ENCODE results near the gene ZPR1.
"Not testable (repeated sequence)": the region's sequence is repeated elsewhere in the genome, so short reads cannot be mapped to it uniquely, and the experiment has no call there.

The ZPR1 gene, protein sequence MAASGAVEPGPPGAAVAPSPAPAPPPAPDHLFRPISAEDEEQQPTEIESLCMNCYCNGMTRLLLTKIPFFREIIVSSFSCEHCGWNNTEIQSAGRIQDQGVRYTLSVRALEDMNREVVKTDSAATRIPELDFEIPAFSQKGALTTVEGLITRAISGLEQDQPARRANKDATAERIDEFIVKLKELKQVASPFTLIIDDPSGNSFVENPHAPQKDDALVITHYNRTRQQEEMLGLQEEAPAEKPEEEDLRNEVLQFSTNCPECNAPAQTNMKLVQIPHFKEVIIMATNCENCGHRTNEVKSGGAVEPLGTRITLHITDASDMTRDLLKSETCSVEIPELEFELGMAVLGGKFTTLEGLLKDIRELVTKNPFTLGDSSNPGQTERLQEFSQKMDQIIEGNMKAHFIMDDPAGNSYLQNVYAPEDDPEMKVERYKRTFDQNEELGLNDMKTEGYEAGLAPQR

DNA sequence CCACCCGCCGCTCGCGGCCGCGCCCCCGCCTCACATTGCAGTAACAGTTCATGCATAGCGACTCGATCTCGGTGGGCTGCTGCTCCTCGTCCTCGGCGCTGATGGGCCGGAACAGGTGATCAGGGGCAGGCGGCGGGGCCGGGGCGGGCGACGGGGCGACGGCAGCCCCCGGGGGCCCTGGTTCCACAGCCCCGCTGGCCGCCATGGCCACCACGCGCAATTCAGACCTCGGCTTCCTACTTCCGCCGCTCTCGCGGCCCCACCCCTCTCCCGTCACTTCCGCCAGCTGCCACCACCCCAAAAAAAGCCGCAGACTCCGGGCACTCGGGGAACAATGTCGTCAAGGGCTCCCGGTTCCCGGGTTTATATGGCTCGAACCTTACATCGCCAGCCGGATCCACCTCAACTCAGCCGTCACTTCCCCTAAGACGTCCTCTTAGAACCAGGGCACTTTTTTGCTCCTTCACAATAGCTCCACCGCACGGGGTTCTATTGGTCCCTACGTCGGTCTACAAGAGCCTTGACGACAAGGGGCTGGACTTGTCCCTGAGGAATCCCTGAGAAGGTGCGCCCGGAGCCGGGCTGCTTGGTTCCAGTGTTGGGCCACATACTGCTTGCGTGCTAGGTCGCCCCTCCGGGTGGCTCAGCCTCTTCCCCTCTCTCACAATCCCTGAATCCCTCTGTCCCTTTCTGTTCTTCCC lies at the start of gene ZPR1:
ZPR1 (minus strand) TSS at position 238 of the 701 bp plus-strand sequence; CDS start at position 205, 33 bp downstream.
- peak; percentile 80 for DNase-seq (ENCODE audit: low spot score)

DNA sequence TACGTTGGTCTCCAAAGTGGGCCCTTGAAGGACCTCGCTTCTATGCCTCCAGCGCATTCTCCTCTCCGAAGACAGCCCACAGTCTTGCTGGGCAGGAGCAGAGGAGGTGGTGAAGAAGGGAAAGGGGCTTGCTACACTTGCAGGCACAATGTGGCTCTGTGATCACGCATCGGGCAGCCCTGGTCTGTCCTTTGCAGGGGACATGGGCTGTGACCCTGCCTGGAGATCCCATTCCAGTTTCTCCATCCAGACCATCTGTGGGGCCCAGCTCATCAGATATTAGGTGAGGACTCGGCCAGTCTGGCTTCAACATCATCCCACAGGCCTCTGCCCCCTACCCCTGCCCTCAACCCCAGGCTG lies 48.8 kb upstream of the ZPR1 start:
- DNase-seq (ENCODE audit: low spot score) = no peak

DNA sequence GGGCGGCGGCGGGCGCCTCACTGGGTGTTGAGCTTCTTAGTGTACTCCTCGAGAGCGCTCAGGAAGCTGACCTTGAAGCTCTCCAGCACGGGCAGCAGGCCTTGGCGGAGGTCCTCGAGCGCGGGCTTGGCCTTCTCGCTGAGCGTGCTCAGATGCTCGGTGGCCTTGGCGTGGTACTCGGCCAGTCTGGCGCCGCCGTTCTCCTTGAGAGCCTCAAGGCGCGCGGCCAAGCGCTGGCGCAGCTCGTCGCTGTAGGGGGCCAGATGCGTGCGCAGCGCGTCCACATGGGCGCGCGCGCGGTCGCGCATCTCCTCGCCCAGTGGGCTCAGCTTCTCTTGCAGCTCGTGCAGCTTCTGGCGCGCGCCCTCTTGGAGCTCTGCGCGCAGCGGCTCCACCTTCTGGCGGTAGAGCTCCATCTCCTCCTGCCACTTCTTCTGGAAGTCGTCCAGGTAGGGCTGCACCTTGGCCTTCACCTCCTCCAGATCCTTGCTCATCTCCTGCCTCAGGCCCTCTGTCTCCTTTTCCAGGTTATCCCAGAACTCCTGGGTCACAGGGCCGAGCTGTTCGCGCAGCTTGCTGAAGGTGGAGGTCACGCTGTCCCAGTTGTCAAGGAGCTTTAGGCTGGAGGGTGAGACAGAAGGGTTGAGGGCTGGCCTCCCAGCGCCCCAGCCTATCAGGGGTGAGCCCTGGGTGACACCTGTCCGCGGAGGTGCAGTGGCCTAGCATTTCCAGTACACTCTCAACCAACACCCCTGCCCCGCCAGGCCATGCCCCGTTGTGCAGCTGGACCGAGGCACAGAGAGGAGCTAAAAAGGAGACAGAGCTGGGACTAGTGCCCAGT lies 48.2 kb upstream of the ZPR1 start:
- DNase-seq (ENCODE audit: low spot score) = peak; percentile 90

DNA sequence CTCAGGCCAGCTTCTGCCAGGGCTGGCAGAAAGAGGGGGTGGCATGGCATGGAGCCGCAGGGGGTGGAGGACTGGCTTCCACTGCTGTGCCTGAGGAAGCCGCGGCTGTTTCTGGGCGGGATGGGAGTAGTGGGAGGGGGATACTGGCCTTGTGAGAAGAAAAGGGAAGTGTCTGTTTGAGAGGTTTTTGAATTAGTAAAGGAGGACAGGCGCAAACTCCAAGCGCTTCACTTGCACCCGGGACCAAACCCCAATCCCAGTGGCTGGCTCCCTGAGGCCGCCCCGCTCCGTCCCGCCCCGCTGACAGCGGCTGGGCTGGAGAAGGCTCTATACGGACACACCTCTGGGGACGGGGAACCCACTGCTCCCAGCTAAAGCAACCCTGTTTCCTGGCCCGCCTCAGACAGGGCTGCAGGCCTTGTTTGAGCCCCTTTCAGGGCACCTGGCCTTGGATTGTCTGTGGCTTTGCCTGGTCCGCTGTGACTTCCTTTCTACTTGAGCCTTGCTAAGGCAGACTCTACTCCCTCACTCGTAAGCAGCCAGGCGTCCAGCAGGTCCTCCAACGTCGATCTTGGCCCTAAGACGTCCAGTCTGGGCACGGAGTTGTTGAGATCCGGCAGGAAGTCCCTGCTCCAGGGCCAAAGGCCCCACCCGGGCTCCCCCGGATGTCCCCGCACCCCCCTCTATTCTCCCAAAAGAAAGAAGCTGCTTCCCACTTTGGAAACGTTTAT lies 47.4 kb upstream of the ZPR1 start:
- no peak for DNase-seq (ENCODE audit: low spot score)

DNA sequence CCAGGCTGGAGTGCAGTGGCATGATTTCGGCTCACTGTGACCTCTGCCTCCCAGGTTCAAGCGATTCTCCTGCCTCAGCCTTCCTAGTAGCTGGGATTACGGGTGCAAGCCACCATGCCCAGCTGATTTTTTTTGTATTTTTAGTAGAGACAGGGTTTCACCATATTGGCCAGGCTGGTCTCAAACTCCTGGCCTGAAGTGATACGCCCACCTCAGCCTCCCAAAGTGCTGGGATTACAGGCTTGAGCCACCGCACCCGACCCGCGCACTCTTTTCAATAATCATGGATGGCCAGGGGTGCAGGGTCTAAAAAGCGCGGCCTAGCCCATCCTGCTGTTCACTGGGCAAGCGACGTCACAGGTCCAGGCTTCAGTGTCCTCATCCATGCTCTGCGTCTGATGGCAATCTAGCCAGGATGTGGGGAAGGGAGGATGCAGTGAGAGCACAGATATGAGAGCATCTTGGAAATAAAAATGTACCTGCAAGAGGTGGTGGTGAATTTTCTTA lies 46.8 kb upstream of the ZPR1 start:
- DNase-seq (ENCODE audit: low spot score) = not testable (repeated sequence)

DNA sequence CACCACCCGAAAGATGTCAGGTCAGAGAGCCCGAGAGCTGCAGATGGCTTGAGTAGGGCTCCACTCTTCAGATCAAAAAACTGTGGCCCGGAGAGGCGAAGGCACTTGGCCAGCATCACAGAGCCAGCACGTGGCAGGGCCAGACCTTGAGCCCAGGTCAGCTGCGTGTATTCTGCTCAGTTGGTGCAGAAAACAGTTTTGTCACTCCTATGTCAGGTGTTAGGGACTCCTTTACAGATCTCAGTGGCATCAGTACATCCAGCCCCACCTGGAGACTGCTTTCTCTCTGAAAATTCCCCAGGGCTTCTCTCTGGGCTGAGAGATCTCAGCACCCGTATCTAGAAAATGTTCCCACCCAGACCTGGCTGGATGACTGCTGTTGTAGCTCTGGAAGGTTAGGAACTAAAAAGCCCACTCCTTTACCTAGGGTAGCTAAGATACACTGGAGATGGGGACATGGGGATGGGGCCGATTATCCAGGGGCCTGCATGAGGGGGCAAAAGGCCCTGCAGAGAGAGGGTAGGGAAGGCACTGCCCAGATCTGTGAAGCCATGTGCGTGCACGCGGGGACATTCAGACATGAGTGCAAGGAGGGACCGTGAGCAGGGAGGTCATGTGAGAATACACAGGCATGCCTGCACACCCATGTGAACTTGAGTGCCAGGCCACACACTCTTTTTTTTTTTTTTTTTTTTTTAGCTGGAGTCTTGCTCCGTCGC lies 46.2 kb upstream of the ZPR1 start:
- DNase-seq (ENCODE audit: low spot score) = no peak

DNA sequence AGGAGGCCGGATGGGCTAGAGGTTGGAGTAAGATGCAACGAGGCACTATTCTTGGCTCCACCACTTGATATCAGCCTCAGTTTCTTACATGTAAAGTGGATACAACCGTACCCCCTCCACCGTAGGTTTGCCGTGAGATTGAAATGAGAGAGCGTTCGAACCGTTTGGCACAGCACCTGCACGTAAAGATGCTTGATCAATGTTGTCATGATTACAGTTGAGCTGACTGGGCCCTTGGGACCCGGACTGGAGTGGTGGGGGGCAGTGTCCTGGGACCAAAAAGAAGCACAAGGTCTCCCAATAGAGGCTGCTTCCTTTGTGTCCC lies 45.6 kb upstream of the ZPR1 start:
- DNase-seq (ENCODE audit: low spot score) = no peak

DNA sequence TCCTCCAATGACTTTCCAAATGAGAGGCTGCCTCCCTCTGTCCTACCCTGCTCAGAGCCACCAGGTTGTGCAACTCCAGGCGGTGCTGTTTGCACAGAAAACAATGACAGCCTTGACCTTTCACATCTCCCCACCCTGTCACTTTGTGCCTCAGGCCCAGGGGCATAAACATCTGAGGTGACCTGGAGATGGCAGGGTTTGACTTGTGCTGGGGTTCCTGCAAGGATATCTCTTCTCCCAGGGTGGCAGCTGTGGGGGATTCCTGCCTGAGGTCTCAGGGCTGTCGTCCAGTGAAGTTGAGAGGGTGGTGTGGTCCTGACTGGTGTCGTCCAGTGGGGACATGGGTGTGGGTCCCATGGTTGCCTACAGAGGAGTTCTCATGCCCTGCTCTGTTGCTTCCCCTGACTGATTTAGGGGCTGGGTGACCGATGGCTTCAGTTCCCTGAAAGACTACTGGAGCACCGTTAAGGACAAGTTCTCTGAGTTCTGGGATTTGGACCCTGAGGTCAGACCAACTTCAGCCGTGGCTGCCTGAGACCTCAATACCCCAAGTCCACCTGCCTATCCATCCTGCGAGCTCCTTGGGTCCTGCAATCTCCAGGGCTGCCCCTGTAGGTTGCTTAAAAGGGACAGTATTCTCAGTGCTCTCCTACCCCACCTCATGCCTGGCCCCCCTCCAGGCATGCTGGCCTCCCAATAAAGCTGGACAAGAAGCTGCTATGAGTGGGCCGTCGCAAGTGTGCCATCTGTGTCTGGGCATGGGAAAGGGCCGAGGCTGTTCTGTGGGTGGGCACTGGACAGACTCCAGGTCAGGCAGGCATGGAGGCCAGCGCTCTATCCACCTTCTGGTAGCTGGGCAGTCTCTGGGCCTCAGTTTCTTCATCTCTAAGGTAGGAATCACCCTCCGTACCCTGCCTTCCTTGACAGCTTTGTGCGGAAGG lies 44.8 kb upstream of the ZPR1 start:
- no peak for DNase-seq (ENCODE audit: low spot score)

DNA sequence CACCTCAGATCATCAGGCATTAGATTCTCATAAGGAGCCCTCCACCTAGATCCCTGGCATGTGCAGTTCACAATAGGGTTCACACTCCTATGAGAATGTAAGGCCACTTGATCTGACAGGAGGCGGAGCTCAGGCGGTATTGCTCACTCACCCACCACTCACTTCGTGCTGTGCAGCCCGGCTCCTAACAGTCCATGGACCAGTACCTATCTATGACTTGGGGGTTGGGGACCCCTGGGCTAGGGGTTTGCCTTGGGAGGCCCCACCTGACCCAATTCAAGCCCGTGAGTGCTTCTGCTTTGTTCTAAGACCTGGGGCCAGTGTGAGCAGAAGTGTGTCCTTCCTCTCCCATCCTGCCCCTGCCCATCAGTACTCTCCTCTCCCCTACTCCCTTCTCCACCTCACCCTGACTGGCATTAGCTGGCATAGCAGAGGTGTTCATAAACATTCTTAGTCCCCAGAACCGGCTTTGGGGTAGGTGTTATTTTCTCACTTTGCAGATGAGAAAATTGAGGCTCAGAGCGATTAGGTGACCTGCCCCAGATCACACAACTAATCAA lies 44.0 kb upstream of the ZPR1 start:
- DNase-seq (ENCODE audit: low spot score) = no peak

DNA sequence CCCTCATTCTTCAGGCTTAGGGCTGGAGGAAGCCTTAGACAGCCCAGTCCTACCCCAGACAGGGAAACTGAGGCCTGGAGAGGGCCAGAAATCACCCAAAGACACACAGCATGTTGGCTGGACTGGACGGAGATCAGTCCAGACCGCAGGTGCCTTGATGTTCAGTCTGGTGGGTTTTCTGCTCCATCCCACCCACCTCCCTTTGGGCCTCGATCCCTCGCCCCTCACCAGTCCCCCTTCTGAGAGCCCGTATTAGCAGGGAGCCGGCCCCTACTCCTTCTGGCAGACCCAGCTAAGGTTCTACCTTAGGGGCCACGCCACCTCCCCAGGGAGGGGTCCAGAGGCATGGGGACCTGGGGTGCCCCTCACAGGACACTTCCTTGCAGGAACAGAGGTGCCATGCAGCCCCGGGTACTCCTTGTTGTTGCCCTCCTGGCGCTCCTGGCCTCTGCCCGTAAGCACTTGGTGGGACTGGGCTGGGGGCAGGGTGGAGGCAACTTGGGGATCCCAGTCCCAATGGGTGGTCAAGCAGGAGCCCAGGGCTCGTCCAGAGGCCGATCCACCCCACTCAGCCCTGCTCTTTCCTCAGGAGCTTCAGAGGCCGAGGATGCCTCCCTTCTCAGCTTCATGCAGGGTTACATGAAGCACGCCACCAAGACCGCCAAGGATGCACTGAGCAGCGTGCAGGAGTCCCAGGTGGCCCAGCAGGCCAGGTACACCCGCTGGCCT lies 42.5 kb upstream of the ZPR1 start:
- no peak for DNase-seq (ENCODE audit: low spot score)

DNA sequence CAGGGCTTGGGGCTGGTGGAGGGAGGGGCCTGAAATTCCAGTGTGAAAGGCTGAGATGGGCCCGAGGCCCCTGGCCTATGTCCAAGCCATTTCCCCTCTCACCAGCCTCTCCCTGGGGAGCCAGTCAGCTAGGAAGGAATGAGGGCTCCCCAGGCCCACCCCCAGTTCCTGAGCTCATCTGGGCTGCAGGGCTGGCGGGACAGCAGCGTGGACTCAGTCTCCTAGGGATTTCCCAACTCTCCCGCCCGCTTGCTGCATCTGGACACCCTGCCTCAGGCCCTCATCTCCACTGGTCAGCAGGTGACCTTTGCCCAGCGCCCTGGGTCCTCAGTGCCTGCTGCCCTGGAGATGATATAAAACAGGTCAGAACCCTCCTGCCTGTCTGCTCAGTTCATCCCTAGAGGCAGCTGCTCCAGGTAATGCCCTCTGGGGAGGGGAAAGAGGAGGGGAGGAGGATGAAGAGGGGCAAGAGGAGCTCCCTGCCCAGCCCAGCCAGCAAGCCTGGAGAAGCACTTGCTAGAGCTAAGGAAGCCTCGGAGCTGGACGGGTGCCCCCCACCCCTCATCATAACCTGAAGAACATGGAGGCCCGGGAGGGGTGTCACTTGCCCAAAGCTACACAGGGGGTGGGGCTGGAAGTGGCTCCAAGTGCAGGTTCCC lies 41.8 kb upstream of the ZPR1 start, which contains the start of gene APOC3:
APOC3 (plus strand) TSS at position 383 of the 659 bp plus-strand sequence. CDS start 676 bp downstream, outside the sequence.
- DNase-seq (ENCODE audit: low spot score) = no peak

DNA sequence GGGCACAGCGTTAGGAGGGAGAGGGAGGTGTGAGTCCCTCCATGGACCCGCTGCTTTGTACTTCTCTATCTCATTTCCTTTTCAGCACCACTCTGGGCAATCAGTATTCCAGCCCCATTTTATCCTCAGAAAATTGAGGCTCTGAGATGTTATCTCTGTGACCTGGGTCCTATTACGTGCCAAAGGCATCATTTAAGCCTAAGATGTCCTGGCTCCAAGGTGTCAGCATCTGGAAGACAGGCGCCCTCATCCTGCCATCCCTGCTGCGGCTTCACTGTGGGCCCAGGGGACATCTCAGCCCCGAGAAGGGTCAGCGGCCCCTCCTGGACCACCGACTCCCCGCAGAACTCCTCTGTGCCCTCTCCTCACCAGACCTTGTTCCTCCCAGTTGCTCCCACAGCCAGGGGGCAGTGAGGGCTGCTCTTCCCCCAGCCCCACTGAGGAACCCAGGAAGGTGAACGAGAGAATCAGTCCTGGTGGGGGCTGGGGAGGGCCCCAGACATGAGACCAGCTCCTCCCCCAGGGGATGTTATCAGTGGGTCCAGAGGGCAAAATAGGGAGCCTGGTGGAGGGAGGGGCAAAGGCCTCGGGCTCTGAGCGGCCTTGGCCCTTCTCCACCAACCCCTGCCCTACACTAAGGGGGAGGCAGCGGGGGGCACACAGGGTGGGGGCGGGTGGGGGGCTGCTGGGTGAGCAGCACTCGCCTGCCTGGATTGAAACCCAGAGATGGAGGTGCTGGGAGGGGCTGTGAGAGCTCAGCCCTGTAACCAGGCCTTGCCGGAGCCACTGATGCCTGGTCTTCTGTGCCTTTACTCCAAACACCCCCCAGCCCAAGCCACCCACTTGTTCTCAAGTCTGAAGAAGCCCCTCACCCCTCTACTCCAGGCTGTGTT lies 41.1 kb upstream of the ZPR1 start:
- no peak for DNase-seq (ENCODE audit: low spot score)

DNA sequence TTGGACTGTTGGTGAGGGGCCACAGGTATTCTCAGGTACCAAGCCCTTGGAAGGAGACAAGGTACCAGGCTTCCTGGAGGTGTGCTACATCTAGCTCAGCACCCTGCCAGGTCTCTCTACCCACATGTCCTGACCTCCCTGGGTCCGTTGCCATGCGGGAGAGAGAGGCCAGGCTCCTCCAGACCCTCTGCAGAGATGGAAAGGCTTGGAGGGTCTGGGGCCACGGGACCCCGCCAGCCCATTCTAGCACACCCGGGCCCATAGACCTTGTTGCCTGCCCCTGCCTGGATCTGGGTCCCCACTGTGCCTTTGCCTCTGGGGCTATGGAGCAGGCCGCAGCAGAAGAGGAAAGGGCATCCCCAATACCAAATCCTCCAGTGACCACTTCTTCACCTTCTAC lies 39.6 kb upstream of the ZPR1 start:
- DNase-seq (ENCODE audit: low spot score) = no peak

DNA sequence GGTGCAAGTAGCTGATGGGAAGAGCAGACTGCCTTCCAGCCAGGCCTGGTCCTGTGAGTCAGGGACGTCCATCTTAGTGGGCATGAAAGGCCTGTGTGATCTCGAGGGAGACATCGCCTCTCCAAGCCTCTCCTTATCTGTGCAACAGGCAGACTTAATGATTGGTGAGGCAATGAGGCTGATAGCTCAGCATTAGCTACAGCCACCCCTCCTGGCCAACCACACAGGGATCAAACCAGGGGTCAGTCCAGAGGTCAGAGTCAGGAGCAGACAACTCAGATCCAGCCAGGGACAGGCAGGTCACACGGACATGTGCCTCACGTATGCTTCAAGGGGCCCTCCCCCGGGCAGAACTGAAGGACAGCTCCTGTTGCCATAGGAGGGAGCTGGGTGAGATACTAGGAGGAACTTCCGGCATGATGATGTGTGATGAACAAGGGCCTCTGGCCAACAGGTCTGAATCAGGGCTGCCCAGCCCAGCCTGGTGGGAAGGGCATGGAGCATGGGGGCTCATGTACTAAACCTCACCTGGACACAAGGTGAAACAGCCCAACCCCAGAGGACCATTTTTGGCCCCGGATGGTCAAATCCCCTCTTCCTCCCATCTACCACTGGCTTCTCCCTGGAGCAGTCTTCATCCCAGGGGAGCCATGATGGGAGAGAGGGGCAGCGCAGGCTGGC lies 39.1 kb upstream of the ZPR1 start:
- no peak for DNase-seq (ENCODE audit: low spot score)

DNA sequence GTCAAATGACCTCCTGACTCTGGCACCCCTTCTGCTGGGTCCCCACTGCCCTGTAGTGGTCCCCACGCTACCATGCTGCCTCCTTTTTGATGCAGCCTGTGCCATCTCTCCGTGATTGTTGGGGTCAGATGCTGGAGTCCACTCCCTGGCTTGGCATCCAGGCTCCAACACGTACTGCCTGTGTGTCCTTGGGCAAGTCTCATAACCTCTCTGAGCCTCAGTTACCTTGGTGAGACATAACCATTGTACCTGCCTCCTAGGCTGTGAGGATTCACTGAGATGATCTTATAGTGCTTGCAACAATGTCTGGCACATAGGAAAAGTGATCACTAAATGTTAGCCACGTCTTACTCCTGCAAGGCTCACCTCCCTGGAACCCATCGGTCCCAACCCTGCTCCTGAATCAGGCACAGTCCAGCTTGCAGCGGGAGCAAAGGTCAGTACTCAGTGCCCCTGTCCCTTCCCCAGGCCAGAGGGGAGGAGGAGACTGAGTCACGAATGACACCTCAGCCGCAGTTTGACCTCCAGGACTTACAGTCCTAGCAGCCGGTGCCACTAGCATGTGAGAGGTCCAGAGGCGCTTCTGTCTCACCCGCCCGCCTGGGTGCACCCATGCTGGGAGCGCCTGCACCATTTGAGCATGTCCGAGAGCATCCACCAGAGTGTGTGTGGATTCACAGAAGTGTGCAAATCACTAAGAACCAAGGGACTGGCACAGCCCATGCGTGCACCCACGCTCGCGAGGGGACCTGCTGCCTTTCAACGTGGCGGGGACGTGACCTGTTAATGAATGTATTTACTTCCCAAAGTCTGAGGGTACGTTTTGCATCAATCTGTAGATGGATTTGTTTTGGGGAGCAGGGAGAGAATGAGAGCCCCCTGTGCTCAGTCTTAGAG lies 38.3 kb upstream of the ZPR1 start:
- DNase-seq (ENCODE audit: low spot score) = no peak

DNA sequence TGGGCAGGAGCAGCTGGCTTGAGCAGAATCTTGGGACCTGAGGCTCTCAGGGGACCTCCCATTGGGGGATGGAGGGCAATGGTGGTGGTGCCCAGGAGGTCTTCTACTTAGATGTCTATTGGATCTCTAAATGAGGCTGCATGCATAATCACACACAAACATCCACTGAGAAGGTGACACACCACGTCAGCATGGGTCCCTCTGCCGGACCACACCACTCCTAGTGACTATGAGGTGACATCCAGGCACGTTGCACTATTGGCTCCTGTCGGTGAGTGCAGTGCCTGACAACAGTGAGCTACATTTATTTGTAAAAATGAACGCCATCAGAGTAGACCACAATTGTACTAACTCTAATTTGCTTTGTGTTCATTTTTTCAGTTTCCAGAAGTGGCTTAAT lies 37.6 kb upstream of the ZPR1 start:
- no peak for DNase-seq (ENCODE audit: low spot score)

All from LoVo (cell line).